Uterus (tissue), 2 donors: ENCODE data around the gene CD99.

Experiments
- CTCF ChIP-seq, 4 experiments: fragments of 200-600 bp in 2 of 4; fragments of 450-650 bp in 2 of 4; sonication (generic) in 2 of 4; IDR thresholded peaks; one replicate each; pipeline ENCODE4 v1.5.1; 2016 to 2019; ENCODE audit warnings: antibody characterized with exemption in 4 of 4, mild to moderate bottlenecking in 2 of 4, moderate library complexity in 1 of 4
- POLR2A ChIP-seq, 2 donors: fragments of 450-650 bp; IDR thresholded peaks; one replicate each; pipeline ENCODE4 v1.6.1; 2016; ENCODE audit warnings: antibody characterized with exemption in 2 of 2, mild to moderate bottlenecking in 1 of 2, moderate library complexity in 1 of 2

- no peak for TF ChIP-seq POLR2A (IDR thresholded peaks at IDR 0.05)
- TF ChIP-seq CTCF (IDR thresholded peaks at IDR 0.05), result no peak
Observed at GRCh38 chrX:2708021-2708420, 16.9 kb downstream of the CD99 start.
